Activated B cell treated with CpG ODN at 0.5 μM for 24 hours (primary cell): ENCODE data around the gene FDXACB1. TPM values are rescaled to one million over a fixed set of nuclear protein-coding genes. Genes with fewer than 3 reads are reported as not detected.

Source experiments
- ATAC-seq: fragments of 200-7000 bp; cut with Tn5 transposase; one replicate; pipeline ENCODE4 v1.10.0; 2021; ENCODE audit warnings: low read depth, mild to moderate bottlenecking, moderate library complexity
- CTCF ChIA-PET: fragments of 350-600 bp; sonication (Branson Sonifier 250); formaldehyde crosslinking; loops from one replicate; lab custom pipeline; 2021; ENCODE audit warnings: antibody characterized with exemption; lab: Charles Lee
- POLR2A ChIA-PET: fragments of 350-600 bp; sonication (Branson Sonifier 250); formaldehyde crosslinking; loops from one replicate; lab custom pipeline; 2021; ENCODE audit warnings: antibody characterized with exemption; lab: Charles Lee
- DNase-seq: peaks from one replicate; pipeline ENCODE4 v3.0.0; 2022
- H3K27ac Mint-ChIP-seq: one replicate; pipeline ENCODE4 v1.8.0; 2020; ENCODE audit warnings: mixed read lengths
- H3K27me3 Mint-ChIP-seq: one replicate; pipeline ENCODE4 v1.8.0; 2021; ENCODE audit warnings: mixed read lengths
- H3K36me3 Mint-ChIP-seq: one replicate; pipeline ENCODE4 v1.8.0; 2021; ENCODE audit warnings: low read depth, mixed read lengths
- H3K4me1 Mint-ChIP-seq: one replicate; pipeline ENCODE4 v1.8.0; 2021; ENCODE audit warnings: mixed read lengths
- H3K4me3 Mint-ChIP-seq: one replicate; pipeline ENCODE4 v1.8.0; 2020; ENCODE audit warnings: mild to moderate bottlenecking, mixed read lengths
- H3K9me3 Mint-ChIP-seq: one replicate; pipeline ENCODE4 v1.8.0; 2020; ENCODE audit warnings: mixed read lengths
- CTCF ChIP-seq: fragments of 200-600 bp; IDR thresholded peaks from one replicate; pipeline ENCODE4 v1.8.0; 2022; ENCODE audit warnings: antibody characterized with exemption, mild to moderate bottlenecking
- intact Hi-C: fragments of 100-400 bp; cut with micrococcal nuclease; formaldehyde crosslinking; loops from one replicate; pipeline ENCODE4 v1.15.1; 2024
- total RNA-seq: library from RNA; stranded (reverse); gene quantifications from 2 replicates; pipeline ENCODE4 v1.2.3, GENCODE V29; 2022

FDXACB1 gene
- total RNA-seq, 1 donor from 2014 or later = 7.4 TPM

- no peak for DNase-seq
- no peaks in the 10 kb centered on the region for H3K9me3 Mint-ChIP-seq
- intact Hi-C loops = no loop called here
- TF ChIP-seq CTCF = no peak
- H3K27ac Mint-ChIP-seq = no peak within 1 kb of the TSS
- peaks cover 53% of the 10 kb centered on the region for H3K27me3 Mint-ChIP-seq
- no peak within 1 kb of the TSS for H3K4me3 Mint-ChIP-seq
- H3K36me3 Mint-ChIP-seq = no peaks in the 10 kb centered on the region
- POLR2A ChIA-PET = interaction anchor here (0.5 kb wide), 1 partner anchor 136 kb away, joined by 9 read pairs; no protein-coding TSS in a partner anchor
- CTCF ChIA-PET = no interaction called here
- no peaks in the 10 kb centered on the region for H3K4me1 Mint-ChIP-seq
- no peak for ATAC-seq
Measured at GRCh38 chr11:111912535-111912934, 33.6 kb upstream of the FDXACB1 start, which contains the start of gene HSPB2. TSS of gene HSPB2 (plus strand) at chr11:111912734. CDS start at chr11:111912830, 96 bp downstream.

- Mint-ChIP-seq H3K4me1 (no peaks in the 10 kb centered on the region), H3K36me3 (no peaks in the 10 kb centered on the region), H3K9me3 (no peaks in the 10 kb centered on the region), H3K27ac (no peak within 1 kb of the TSS), H3K4me3 (no peak within 1 kb of the TSS), H3K27me3 (peaks cover 53% of the 10 kb centered on the region)
- no peak for TF ChIP-seq CTCF
- CTCF ChIA-PET = no interaction called here
- POLR2A ChIA-PET = no interaction called here
- ATAC-seq (no peak), DNase-seq (no peak)
- intact Hi-C loops = no loop called here
Measured at GRCh38 chr11:111911563-111912401, 32.8 kb upstream of the FDXACB1 start, which contains the start of gene CRYAB. TSS of gene CRYAB (minus strand) at chr11:111911770. CDS start at chr11:111911724, 46 bp downstream.

GRCh38 chr11:111910676-111911562 lies 32.0 kb upstream of the FDXACB1 start:
- H3K9me3 Mint-ChIP-seq = no peaks in the 10 kb centered on the region
- no peak overlapping the region for H3K27ac Mint-ChIP-seq
- no peak overlapping the region for H3K4me3 Mint-ChIP-seq
- no peak for TF ChIP-seq CTCF
- H3K27me3 Mint-ChIP-seq = peaks cover 45% of the 10 kb centered on the region
- ATAC-seq (no peak), DNase-seq (no peak)
- H3K36me3 Mint-ChIP-seq = no peaks in the 10 kb centered on the region
- ChIA-PET CTCF (no interaction called here), POLR2A (no interaction called here)
- intact Hi-C loops = no loop called here
- H3K4me1 Mint-ChIP-seq = no peaks in the 10 kb centered on the region

GRCh38 chr11:111909378-111909777 lies 30.4 kb upstream of the FDXACB1 start:
- H3K4me3 Mint-ChIP-seq = no peak overlapping the region
- CTCF ChIA-PET = no interaction called here
- ATAC-seq = no peak

More at GRCh38 chr11:111909378-111909777, 30.4 kb upstream of the FDXACB1 start:
- H3K27me3 Mint-ChIP-seq = peaks cover 41% of the 10 kb centered on the region
- H3K9me3 Mint-ChIP-seq = peaks cover 2% of the 10 kb centered on the region
- no peak for TF ChIP-seq CTCF
- no peak for DNase-seq
- no peaks in the 10 kb centered on the region for H3K4me1 Mint-ChIP-seq
- H3K36me3 Mint-ChIP-seq = no peaks in the 10 kb centered on the region
- intact Hi-C loops = no loop called here
- no peak overlapping the region for H3K27ac Mint-ChIP-seq
- POLR2A ChIA-PET = no interaction called here
